ENCODE results near the gene VWA5A. TPM values are rescaled to one million over a fixed set of nuclear protein-coding genes. Genes with fewer than 3 reads are reported as not detected.

VWA5A gene
- total RNA-seq, 6 donors from 2014 or later: 16.4 to 39.0 (median 32.9) TPM

GRCh38 chr11:124113890-124114289 lies 1.4 kb upstream of the VWA5A start:
- H3K4me1 ChIP-seq: peaks cover 3 to 9% (median 8%) of the 10 kb centered on the region in 4 donors
- no peaks in the 10 kb centered on the region for H3K27me3 ChIP-seq
- H3K9me3 ChIP-seq: no peaks in the 10 kb centered on the region
- no peak overlapping the region for H3K27ac ChIP-seq
- TF ChIP-seq CTCF (IDR thresholded peaks at IDR 0.05) (no peak), EP300 (IDR thresholded peaks at IDR 0.05) (no peak), POLR2AphosphoS5 (IDR thresholded peaks at IDR 0.05) (no peak)
- peaks cover 0 to 12% (median 9%) of the 10 kb centered on the region in 4 donors for H3K36me3 ChIP-seq
- DNase-seq (no peak), ATAC-seq (ENCODE audit: low FRiP score in 2 of 2) (no peak)
- no peak overlapping the region for H3K4me3 ChIP-seq
- 63 to 71% methylated on average over 4 of the region's 4 CpGs for WGBS, 2 donors

DNA sequence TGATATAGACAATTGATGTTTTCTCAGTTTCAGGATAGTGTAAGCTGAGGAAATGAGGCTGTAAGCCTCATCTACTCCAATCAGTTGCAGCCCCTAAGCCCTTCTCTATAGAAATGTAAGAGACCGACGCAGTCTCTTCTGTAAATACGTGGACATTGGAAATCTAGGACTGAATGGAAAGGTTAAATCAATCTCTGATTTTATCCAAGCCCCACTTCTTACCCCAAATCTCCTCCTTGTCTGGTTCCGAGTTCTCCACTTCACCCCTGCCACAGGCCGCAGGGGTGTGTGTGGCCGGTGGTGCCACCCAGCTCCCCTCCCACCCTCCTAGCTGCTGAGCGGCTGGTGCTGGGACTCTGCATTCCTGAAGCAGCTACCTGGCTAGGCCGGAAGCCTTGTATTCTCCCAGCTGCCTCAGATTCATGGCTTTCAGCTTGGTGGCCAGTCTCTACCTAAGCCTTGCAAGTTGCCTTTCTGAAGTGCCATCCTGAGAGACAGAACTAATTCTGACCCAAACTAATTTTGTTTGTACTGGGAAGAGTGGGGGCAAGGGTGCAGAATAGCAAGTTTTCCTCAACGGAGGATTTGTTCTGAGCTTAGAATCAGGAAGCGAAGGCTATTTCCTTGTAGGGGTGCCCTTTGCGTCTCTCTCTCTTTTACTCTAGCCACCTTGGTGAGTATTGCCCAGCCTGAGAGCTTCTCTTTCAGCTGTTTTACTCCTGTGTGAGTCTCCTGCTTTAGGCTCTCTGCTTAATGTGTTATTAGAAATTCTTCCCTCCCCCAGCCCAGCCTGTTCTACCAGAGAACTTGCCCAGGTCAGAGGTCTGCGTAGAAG lies 749 bp downstream of the VWA5A start:
- peaks cover 0 to 31% (median 19%) of the 10 kb centered on the region in 4 donors for H3K36me3 ChIP-seq
- 28 to 30% methylated on average over 12 of the region's 12 CpGs for WGBS, 2 donors
- H3K27ac ChIP-seq: peak overlapping the region; percentile 57 to 77 (median 66)
- peak overlapping the region; percentile 54 to 74 (median 62) for H3K4me3 ChIP-seq
- peak; percentile 69 to 73 for ATAC-seq (ENCODE audit: low FRiP score in 2 of 2)
- no peaks in the 10 kb centered on the region for H3K9me3 ChIP-seq
- H3K27me3 ChIP-seq: no peaks in the 10 kb centered on the region
- H3K4me1 ChIP-seq: peaks cover 3 to 9% (median 8%) of the 10 kb centered on the region in 4 donors
- DNase-seq: peak; percentile 56 to 62
- no peak for TF ChIP-seq CTCF (IDR thresholded peaks at IDR 0.05)
- TF ChIP-seq EP300 (IDR thresholded peaks at IDR 0.05): no peak
- no peak for TF ChIP-seq POLR2AphosphoS5 (IDR thresholded peaks at IDR 0.05)
- no peak for TF ChIP-seq POLR2A (IDR thresholded peaks at IDR 0.05)

DNA sequence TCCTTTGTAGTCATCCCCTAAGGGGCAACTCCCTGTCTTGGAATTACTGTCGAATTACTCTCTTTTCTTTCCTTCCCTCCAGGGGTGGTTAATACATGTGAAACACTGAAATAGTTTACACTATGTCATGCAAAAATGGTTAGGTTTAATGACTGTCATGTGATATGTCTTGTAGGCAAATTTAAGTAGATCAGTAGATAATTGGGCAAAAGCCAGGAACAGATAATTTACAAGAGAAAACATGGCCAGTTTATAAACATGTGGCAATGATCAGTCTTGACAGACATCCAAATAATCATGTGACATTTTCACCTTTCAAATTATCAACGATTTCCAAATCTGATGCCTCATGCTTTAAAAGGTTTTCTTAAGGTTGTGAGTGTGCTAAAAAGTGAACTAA lies 3.9 kb downstream of the VWA5A start:
- no peak for TF ChIP-seq POLR2AphosphoS5 (IDR thresholded peaks at IDR 0.05)
- TF ChIP-seq POLR2A (IDR thresholded peaks at IDR 0.05): no peak
- TF ChIP-seq CTCF (IDR thresholded peaks at IDR 0.05): no peak
- TF ChIP-seq EP300 (IDR thresholded peaks at IDR 0.05): no peak
- ATAC-seq (ENCODE audit: low FRiP score in 2 of 2) (no peak), DNase-seq (no peak)
- Histone ChIP-seq H3K27ac (no peak overlapping the region), H3K4me1 (peaks cover 3 to 9% (median 8%) of the 10 kb centered on the region in 4 donors), H3K36me3 (peaks cover 0 to 47% (median 32%) of the 10 kb centered on the region in 4 donors), H3K27me3 (no peaks in the 10 kb centered on the region), H3K4me3 (no peak overlapping the region), H3K9me3 (no peaks in the 10 kb centered on the region)
- 71 to 73% methylated on average over 2 of the region's 2 CpGs for whole genome bisulfite sequencing, 2 donors

- peaks cover 5 to 65% (median 41%) of the 10 kb centered on the region in 4 donors for H3K36me3 ChIP-seq
- no peaks in the 10 kb centered on the region for H3K27me3 ChIP-seq
- no peaks in the 10 kb centered on the region for H3K9me3 ChIP-seq
- no peak for DNase-seq
- WGBS, 2 donors: 84 to 87% methylated on average over 4 of the region's 4 CpGs
- peaks cover 0 to 7% (median 4%) of the 10 kb centered on the region in 4 donors for H3K4me1 ChIP-seq
- TF ChIP-seq POLR2AphosphoS5 (IDR thresholded peaks at IDR 0.05) (no peak), CTCF (IDR thresholded peaks at IDR 0.05) (no peak), EP300 (IDR thresholded peaks at IDR 0.05) (no peak), POLR2A (IDR thresholded peaks at IDR 0.05) (no peak)
- H3K27ac ChIP-seq: no peak overlapping the region
- no peak overlapping the region for H3K4me3 ChIP-seq
- ATAC-seq (ENCODE audit: low FRiP score in 2 of 2): no peak
Observed at GRCh38 chr11:124120891-124121290, 5.6 kb downstream of the VWA5A start.

Data from upper lobe of left lung (tissue), 6 donors.